ENCODE measurements around the gene NT5M.
"Not testable (repeated sequence)": the region's sequence is repeated elsewhere in the genome, so short reads cannot be mapped to it uniquely, and the experiment has no call there.

NT5M gene

GRCh38 chr17:17303010-17303846 lies at the start of gene NT5M:
Gene NT5M (plus strand): TSS chr17:17303373. CDS start chr17:17303551, 178 bp downstream.
- Histone ChIP-seq H3K4me2 (ENCODE audit: low read length) (peak within 1 kb of the TSS; percentile 96), H3K36me3 (ENCODE audit: control insufficient read depth, low read length) (peaks cover 6% of the 10 kb centered on the region), H3K4me1 (ENCODE audit: control insufficient read depth, low read length) (peaks cover 54% of the 10 kb centered on the region), H3K79me2 (ENCODE audit: control insufficient read depth, low read length) (peaks cover 15% of the 10 kb centered on the region), H4K20me1 (ENCODE audit: control insufficient read depth, insufficient read depth, low read depth, low read length) (no peaks in the 10 kb centered on the region), H3K27ac (ENCODE audit: low read depth, low read length) (peak within 1 kb of the TSS; percentile 38), H3F3A (ENCODE audit: control insufficient read depth, insufficient read depth) (peaks cover 6% of the 10 kb centered on the region), H3K4me3 (ENCODE audit: low read length) (peak within 1 kb of the TSS; percentile 87), H3K27me3 (ENCODE audit: control insufficient read depth, low read length) (no peaks in the 10 kb centered on the region), H3K9me2 (replicated peaks; ENCODE audit: control insufficient read depth, low read length) (no peaks in the 10 kb centered on the region), H3K9me3 (ENCODE audit: control insufficient read depth, insufficient read depth, low read length) (no peaks in the 10 kb centered on the region)
- TF ChIP-seq, protein P1, sequence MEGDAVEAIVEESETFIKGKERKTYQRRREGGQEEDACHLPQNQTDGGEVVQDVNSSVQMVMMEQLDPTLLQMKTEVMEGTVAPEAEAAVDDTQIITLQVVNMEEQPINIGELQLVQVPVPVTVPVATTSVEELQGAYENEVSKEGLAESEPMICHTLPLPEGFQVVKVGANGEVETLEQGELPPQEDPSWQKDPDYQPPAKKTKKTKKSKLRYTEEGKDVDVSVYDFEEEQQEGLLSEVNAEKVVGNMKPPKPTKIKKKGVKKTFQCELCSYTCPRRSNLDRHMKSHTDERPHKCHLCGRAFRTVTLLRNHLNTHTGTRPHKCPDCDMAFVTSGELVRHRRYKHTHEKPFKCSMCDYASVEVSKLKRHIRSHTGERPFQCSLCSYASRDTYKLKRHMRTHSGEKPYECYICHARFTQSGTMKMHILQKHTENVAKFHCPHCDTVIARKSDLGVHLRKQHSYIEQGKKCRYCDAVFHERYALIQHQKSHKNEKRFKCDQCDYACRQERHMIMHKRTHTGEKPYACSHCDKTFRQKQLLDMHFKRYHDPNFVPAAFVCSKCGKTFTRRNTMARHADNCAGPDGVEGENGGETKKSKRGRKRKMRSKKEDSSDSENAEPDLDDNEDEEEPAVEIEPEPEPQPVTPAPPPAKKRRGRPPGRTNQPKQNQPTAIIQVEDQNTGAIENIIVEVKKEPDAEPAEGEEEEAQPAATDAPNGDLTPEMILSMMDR (IDR thresholded peaks at IDR 0.05; ENCODE audit: low read depth, low read length, poor library complexity, severe bottlenecking) = no peak
- no peak for TF ChIP-seq EZH2phosphoT487 (IDR thresholded peaks at IDR 0.05; ENCODE audit: borderline replicate concordance, low read length)

DNA sequence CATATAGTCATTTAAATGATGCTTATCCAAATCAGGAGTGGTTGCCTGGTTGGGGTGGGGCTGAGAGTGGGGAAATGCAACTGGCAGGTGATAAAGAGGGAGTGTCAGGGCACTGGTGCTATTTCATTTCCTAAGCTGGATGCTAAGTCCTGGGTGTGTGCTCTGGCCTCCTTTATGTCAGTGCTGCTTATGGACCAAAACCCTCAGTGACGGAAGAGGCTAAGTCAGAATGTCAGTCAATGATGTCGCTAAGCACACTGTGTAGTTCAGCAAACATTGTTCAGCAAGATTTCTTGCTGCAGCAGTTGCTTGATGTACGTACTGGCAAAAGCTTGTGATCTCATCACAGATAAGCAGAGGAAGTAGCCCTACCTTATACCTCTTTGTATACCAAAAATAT lies 49.8 kb upstream of the NT5M start:
- Histone ChIP-seq H3F3A (ENCODE audit: control insufficient read depth, insufficient read depth) (no peaks in the 10 kb centered on the region; the same call in 1 of the 2 replicates), H3K27me3 (ENCODE audit: control insufficient read depth, low read length) (no peaks in the 10 kb centered on the region), H3K4me1 (ENCODE audit: control insufficient read depth, low read length) (no peaks in the 10 kb centered on the region), H3K79me2 (ENCODE audit: control insufficient read depth, low read length) (no peaks in the 10 kb centered on the region), H4K20me1 (ENCODE audit: control insufficient read depth, insufficient read depth, low read depth, low read length) (no peaks in the 10 kb centered on the region), H3K4me2 (ENCODE audit: low read length) (no peak overlapping the region), H3K27ac (ENCODE audit: low read depth, low read length) (no peak overlapping the region), H3K9me3 (ENCODE audit: control insufficient read depth, insufficient read depth, low read length) (no peaks in the 10 kb centered on the region), H3K4me3 (ENCODE audit: low read length) (no peak overlapping the region), H3K36me3 (ENCODE audit: control insufficient read depth, low read length) (peaks cover 76% of the 10 kb centered on the region), H3K9me2 (replicated peaks; ENCODE audit: control insufficient read depth, low read length) (no peaks in the 10 kb centered on the region)
- no peak for TF ChIP-seq EZH2phosphoT487 (IDR thresholded peaks at IDR 0.05; ENCODE audit: borderline replicate concordance, low read length)
- TF ChIP-seq, protein P1 (IDR thresholded peaks at IDR 0.05; ENCODE audit: low read depth, low read length, poor library complexity, severe bottlenecking) = no peak

DNA sequence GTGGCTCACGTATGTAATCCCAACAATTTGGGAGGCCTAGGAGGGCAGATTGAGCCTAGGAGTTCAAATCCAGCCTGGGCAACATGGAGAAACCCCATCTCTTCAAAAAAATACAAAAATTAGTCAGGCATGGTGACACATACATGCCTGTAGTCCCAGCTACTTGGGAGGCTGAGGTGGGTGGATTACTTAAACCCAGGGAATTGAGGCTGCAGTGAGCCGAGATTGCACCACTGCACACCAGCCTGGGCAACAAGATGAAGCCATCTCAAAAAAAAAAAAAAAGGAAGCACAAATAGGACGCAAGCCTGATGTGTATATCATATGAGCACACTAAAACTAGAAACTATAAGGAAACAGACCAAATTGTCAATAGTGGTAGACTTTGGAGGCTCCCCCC lies 49.1 kb upstream of the NT5M start:
- H3K36me3 ChIP-seq (ENCODE audit: control insufficient read depth, low read length) = peaks cover 76% of the 10 kb centered on the region
- no peaks in the 10 kb centered on the region for H3K27me3 ChIP-seq (ENCODE audit: control insufficient read depth, low read length)
- H3K9me2 ChIP-seq (replicated peaks; ENCODE audit: control insufficient read depth, low read length) = no peaks in the 10 kb centered on the region
- no peaks in the 10 kb centered on the region for H4K20me1 ChIP-seq (ENCODE audit: control insufficient read depth, insufficient read depth, low read depth, low read length)
- H3K4me3 ChIP-seq (ENCODE audit: low read length) = no peak overlapping the region
- TF ChIP-seq EZH2phosphoT487 (IDR thresholded peaks at IDR 0.05; ENCODE audit: borderline replicate concordance, low read length) = no peak
- TF ChIP-seq, protein P1 (IDR thresholded peaks at IDR 0.05; ENCODE audit: low read depth, low read length, poor library complexity, severe bottlenecking) = no peak
- no peaks in the 10 kb centered on the region for H3K79me2 ChIP-seq (ENCODE audit: control insufficient read depth, low read length)
- H3F3A ChIP-seq (ENCODE audit: control insufficient read depth, insufficient read depth) = no peaks in the 10 kb centered on the region; the same call in 1 of the 2 replicates
- no peak overlapping the region for H3K27ac ChIP-seq (ENCODE audit: low read depth, low read length)
- no peaks in the 10 kb centered on the region for H3K4me1 ChIP-seq (ENCODE audit: control insufficient read depth, low read length)
- no peaks in the 10 kb centered on the region for H3K9me3 ChIP-seq (ENCODE audit: control insufficient read depth, insufficient read depth, low read length)
- no peak overlapping the region for H3K4me2 ChIP-seq (ENCODE audit: low read length)

DNA sequence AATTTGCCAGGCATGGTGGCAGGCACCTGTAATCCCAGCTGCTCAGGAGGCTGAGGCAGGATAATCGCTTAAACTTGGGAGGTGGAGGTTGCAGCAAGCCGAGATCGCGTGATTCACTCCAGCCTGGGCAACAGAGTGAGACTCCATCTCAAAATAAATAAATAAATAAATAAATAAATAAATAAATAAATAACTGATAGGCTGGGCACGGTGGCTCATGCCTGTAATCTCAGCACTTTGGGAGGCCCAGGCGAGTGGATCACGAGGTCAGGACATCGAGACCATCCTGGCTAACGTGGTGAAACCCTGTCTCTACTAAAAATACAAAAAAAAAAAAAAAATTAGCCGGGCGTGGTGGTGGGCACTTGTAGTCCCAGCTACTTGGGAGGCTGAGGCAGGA lies 47.5 kb upstream of the NT5M start:
- H3K4me2 ChIP-seq (ENCODE audit: low read length); H3F3A ChIP-seq (ENCODE audit: control insufficient read depth, insufficient read depth); H3K27ac ChIP-seq (ENCODE audit: low read depth, low read length); H3K4me3 ChIP-seq (ENCODE audit: low read length); H3K9me3 ChIP-seq (ENCODE audit: control insufficient read depth, insufficient read depth, low read length); H3K79me2 ChIP-seq (ENCODE audit: control insufficient read depth, low read length); H3K4me1 ChIP-seq (ENCODE audit: control insufficient read depth, low read length); H3K27me3 ChIP-seq (ENCODE audit: control insufficient read depth, low read length); H4K20me1 ChIP-seq (ENCODE audit: control insufficient read depth, insufficient read depth, low read depth, low read length); H3K9me2 ChIP-seq (replicated peaks; ENCODE audit: control insufficient read depth, low read length): not testable (repeated sequence)
- peaks cover 82% of the 10 kb centered on the region for H3K36me3 ChIP-seq (ENCODE audit: control insufficient read depth, low read length)

All from DOHH2 (cell line).